Breast epithelium (tissue), 3 donors: ENCODE results near the gene TTLL10.

Experiments
- CTCF ChIP-seq, 3 donors: fragments of 450-650 bp; IDR thresholded peaks; one replicate each; pipeline ENCODE4 v1.5.1; 2016 to 2017; ENCODE audit warnings: antibody characterized with exemption in 3 of 3, mild to moderate bottlenecking in 3 of 3, moderate library complexity in 3 of 3
- POLR2A ChIP-seq: fragments of 450-650 bp; IDR thresholded peaks from one replicate; pipeline ENCODE4 v1.6.1; 2016; ENCODE audit warnings: antibody characterized with exemption, mild to moderate bottlenecking, moderate library complexity
- POLR2AphosphoS5 ChIP-seq, 3 donors: sonication (generic); formaldehyde crosslinking; IDR thresholded peaks; one replicate each; pipeline ENCODE4 v1.6.1; 2017; ENCODE audit warnings: antibody characterized with exemption in 3 of 3

- TF ChIP-seq CTCF (IDR thresholded peaks at IDR 0.05) (no peak), POLR2AphosphoS5 (IDR thresholded peaks at IDR 0.05) (no peak), POLR2A (no peak)
Measured at GRCh38 chr1:1241588-1242219, 68.0 kb downstream of the TTLL10 start.
